CD14-positive monocyte (primary cell): Measurements from ENCODE around the gene SLC66A1. TPM values are rescaled to one million over a fixed set of nuclear protein-coding genes. Genes with fewer than 3 reads are reported as not detected.

Experiments
- DNase-seq, 3 donors: peaks; one replicate each; pipeline ENCODE4 v3.0.0-alpha.2; 2011 to 2022
- H2AFZ ChIP-seq: 2 replicates; pipeline ENCODE4 v1.6.0; 2012; ENCODE audit warnings: mild to moderate bottlenecking, low read depth, low read length, inconsistent platforms; ENCODE audit not compliant: insufficient read depth, poor library complexity, severe bottlenecking
- H3K27ac ChIP-seq, 2 donors: 1 replicate in 1 of 2; 2 replicates in 1 of 2; pipeline ENCODE4 v1.5.1; 2012 to 2013; ENCODE audit warnings: low read length in 2 of 2, control low read depth in 1 of 2, inconsistent platforms in 1 of 2, low read depth in 1 of 2, mild to moderate bottlenecking in 1 of 2
- H3K27me3 ChIP-seq, 2 donors: one replicate each; pipeline versions ENCODE4 v1.6.0 to v1.6.1; 2011 to 2013; ENCODE audit warnings: low read length in 2 of 2; ENCODE audit not compliant: control insufficient read depth in 2 of 2, insufficient read depth in 2 of 2
- H3K36me3 ChIP-seq, 2 donors: replicated peaks in 1 of 2; 1 replicate in 1 of 2; 2 replicates in 1 of 2; pipeline versions ENCODE4 v1.5.1 to v1.6.1; 2012 to 2013; ENCODE audit warnings: low read length in 2 of 2, control low read depth in 1 of 2, inconsistent platforms in 1 of 2, mild to moderate bottlenecking in 1 of 2; ENCODE audit not compliant: insufficient read depth in 2 of 2, control insufficient read depth in 1 of 2
- H3K4me1 ChIP-seq, 2 donors: 1 replicate in 1 of 2; 2 replicates in 1 of 2; pipeline versions ENCODE4 v1.5.1 to v1.6.1; 2012 to 2013; ENCODE audit warnings: low read length in 2 of 2, control low read depth in 1 of 2, inconsistent platforms in 1 of 2, mild to moderate bottlenecking in 1 of 2, moderate library complexity in 1 of 2; ENCODE audit not compliant: insufficient read depth in 2 of 2, control insufficient read depth in 1 of 2
- H3K4me2 ChIP-seq: replicated peaks from 2 replicates; pipeline ENCODE3; 2012; ENCODE audit warnings: low read length, moderate library complexity, mild to moderate bottlenecking; ENCODE audit not compliant: poor library complexity, severe bottlenecking; ENCODE audit errors: extremely low read depth
- H3K4me3 ChIP-seq, 3 experiments: fragments of 200-600 bp in 1 of 3; sonication (generic) in 1 of 3; replicated peaks in 1 of 3; 1 replicate in 2 of 3; 2 replicates in 1 of 3; pipeline ENCODE4 v1.5.1; 2011 to 2013; ENCODE audit warnings: low read length in 3 of 3, mild to moderate bottlenecking in 3 of 3, control low read depth in 2 of 3, low read depth in 2 of 3, inconsistent platforms in 1 of 3, moderate library complexity in 1 of 3
- H3K79me2 ChIP-seq: 2 replicates; pipeline ENCODE4 v1.6.0; 2012; ENCODE audit warnings: mild to moderate bottlenecking, control low read depth, inconsistent platforms, low read length, moderate library complexity; ENCODE audit not compliant: insufficient read depth
- H3K9ac ChIP-seq: 2 replicates; pipeline ENCODE4 v1.6.0; 2017; ENCODE audit warnings: low read length, mild to moderate bottlenecking; ENCODE audit not compliant: insufficient read depth, poor library complexity, severe bottlenecking
- H3K9me3 ChIP-seq, 2 donors: replicated peaks in 1 of 2; 1 replicate in 1 of 2; 2 replicates in 1 of 2; pipeline versions ENCODE4 v1.5.1 to v1.6.1; 2012 to 2013; ENCODE audit warnings: low read length in 2 of 2, control low read depth in 1 of 2; ENCODE audit not compliant: control insufficient read depth in 1 of 2, insufficient read depth in 1 of 2
- H4K20me1 ChIP-seq: 2 replicates; pipeline ENCODE4 v1.6.0; 2012; ENCODE audit warnings: mild to moderate bottlenecking, low read length, control low read depth, moderate library complexity; ENCODE audit not compliant: insufficient read depth
- H3K27ac Mint-ChIP-seq, 7 donors: one replicate each; pipeline ENCODE4 v1.8.0; 2020; ENCODE audit warnings: mild to moderate bottlenecking in 7 of 7, mixed read lengths in 7 of 7, moderate library complexity in 6 of 7, inconsistent platforms in 2 of 7
- H3K27me3 Mint-ChIP-seq, 3 donors: one replicate each; pipeline ENCODE4 v1.8.0; 2021 to 2022; ENCODE audit warnings: low read depth in 3 of 3, mild to moderate bottlenecking in 3 of 3, mixed read lengths in 3 of 3, moderate library complexity in 3 of 3, inconsistent platforms in 1 of 3
- H3K36me3 Mint-ChIP-seq, 2 donors: one replicate each; pipeline ENCODE4 v1.8.0; 2020; ENCODE audit warnings: mixed read lengths in 2 of 2, inconsistent platforms in 1 of 2, mild to moderate bottlenecking in 1 of 2
- H3K4me1 Mint-ChIP-seq: one replicate; pipeline ENCODE4 v1.8.0; 2020; ENCODE audit warnings: mild to moderate bottlenecking, mixed read lengths
- H3K4me3 Mint-ChIP-seq, 2 donors: one replicate each; pipeline ENCODE4 v1.8.0; 2020; ENCODE audit warnings: mild to moderate bottlenecking in 2 of 2, mixed read lengths in 2 of 2, moderate library complexity in 1 of 2
- H3K9me3 Mint-ChIP-seq, 7 donors: one replicate each; pipeline ENCODE4 v1.8.0; 2020 to 2022; ENCODE audit warnings: mixed read lengths in 7 of 7, mild to moderate bottlenecking in 6 of 7, moderate library complexity in 6 of 7, inconsistent platforms in 2 of 7
- CTCF ChIP-seq: fragments of 200-600 bp; IDR thresholded peaks from one replicate; pipeline ENCODE4 v1.8.0; 2022; ENCODE audit warnings: antibody characterized with exemption, mild to moderate bottlenecking
- WGBS: methylation state at CpG from one replicate; pipeline ENCODE4 v1.1.5; 2013; ENCODE audit warnings: missing lambda C conversion rate; ENCODE audit not compliant: insufficient coverage; 5-methylcytosine and 5-hydroxymethylcytosine counted together
- intact Hi-C, 2 donors: fragments of 100-400 bp; cut with micrococcal nuclease; formaldehyde crosslinking; loops; one replicate each; pipeline versions ENCODE4 v1.15.0 to v1.15.1; 2023
- polyA plus RNA-seq, 3 donors: library from polyadenylated mRNA; depleted of rRNA in 1 of 3; unstranded in 2 of 3; stranded (reverse) in 1 of 3; fragments of 300-500 nt in 2 of 3; fragments of >200 nt in 1 of 3; fragmentation: Illumina TruSeq in 2 of 3; gene quantifications; 1 replicate in 2 of 3; 2 replicates in 1 of 3; pipeline ENCODE4 v1.2.3, GENCODE V29; 2012 to 2021

Gene SLC66A1
- polyA plus RNA-seq, 3 donors, result 9.1 to 21.1 (median 9.7) TPM

- Histone ChIP-seq H3K9ac (no peak overlapping the region), H3K4me2 (no peak overlapping the region), H3K27me3 (no peaks in the 10 kb centered on the region), H4K20me1 (peaks cover 92% of the 10 kb centered on the region), H3K27ac (no peak overlapping the region), H3K9me3 (no peaks in the 10 kb centered on the region), H3K4me3 (no peak overlapping the region), H3K4me1 (no peaks in the 10 kb centered on the region), H3K79me2 (peaks cover 24% of the 10 kb centered on the region), H2AFZ (no peak overlapping the region), H3K36me3 (peaks cover 43 to 95% of the 10 kb centered on the region in 2 donors)
- WGBS, result 65% methylated on average over 9 of the region's 11 CpGs
- H3K27me3 Mint-ChIP-seq, result peaks cover 0 to 2% (median 0%) of the 10 kb centered on the region in 3 donors
- H3K27ac Mint-ChIP-seq, result no peak overlapping the region
- H3K9me3 Mint-ChIP-seq, result peaks cover 0 to 2% (median 0%) of the 10 kb centered on the region in 7 donors
- intact Hi-C loops, result no loop called here
- H3K36me3 Mint-ChIP-seq, result peaks cover 63 to 82% of the 10 kb centered on the region in 2 donors
- no peak overlapping the region for H3K4me3 Mint-ChIP-seq
- no peak for DNase-seq
- no peaks in the 10 kb centered on the region for H3K4me1 Mint-ChIP-seq
- TF ChIP-seq CTCF, result no peak
These were observed 47.2 kb downstream of the SLC66A1 start for GRCh38 chr1:19359357-19359756.

GRCh38 chr1:19360016-19360415 is 47.9 kb downstream of the SLC66A1 start:
- Histone ChIP-seq H3K9me3 (no peaks in the 10 kb centered on the region), H3K4me3 (no peak overlapping the region), H3K27me3 (no peaks in the 10 kb centered on the region), H3K27ac (peak overlapping the region in 1 of 2 donors; percentile 8), H3K4me2 (no peak overlapping the region), H3K79me2 (peaks cover 30% of the 10 kb centered on the region), H3K4me1 (no peaks in the 10 kb centered on the region), H3K9ac (no peak overlapping the region), H3K36me3 (peaks cover 43 to 95% of the 10 kb centered on the region in 2 donors), H4K20me1 (peaks cover 96% of the 10 kb centered on the region), H2AFZ (no peak overlapping the region)
- 45% methylated on average over 5 of the region's 6 CpGs for WGBS
- no peak overlapping the region for H3K4me3 Mint-ChIP-seq
- H3K4me1 Mint-ChIP-seq, result no peaks in the 10 kb centered on the region
- peaks cover 0 to 2% (median 0%) of the 10 kb centered on the region in 3 donors for H3K27me3 Mint-ChIP-seq
- TF ChIP-seq CTCF, result no peak
- peak overlapping the region in 1 of 7 donors; percentile 89 for H3K27ac Mint-ChIP-seq
- no peak for DNase-seq
- intact Hi-C loops, result no loop called here
- H3K9me3 Mint-ChIP-seq, result no peaks in the 10 kb centered on the region
- peaks cover 62 to 81% of the 10 kb centered on the region in 2 donors for H3K36me3 Mint-ChIP-seq
